Esophagus squamous epithelium (tissue), 5 donors: ENCODE results near the gene DNAJC4. TPM values are rescaled to one million over a fixed set of nuclear protein-coding genes. Genes with fewer than 3 reads are reported as not detected.

Source experiments
- DNase-seq: peaks from one replicate; lab custom pipeline; 2025; lab: John Stamatoyannopoulos, UW
- H3K27ac ChIP-seq, 4 donors: fragments of 200-600 bp; sonication (generic); one replicate each; pipeline ENCODE4 v1.5.1; 2016 to 2019; ENCODE audit warnings: mild to moderate bottlenecking in 1 of 4
- H3K27me3 ChIP-seq, 4 donors: fragments of 200-600 bp; sonication (generic); 1 replicate in 3 of 4; 2 replicates in 1 of 4; pipeline versions ENCODE4 v1.5.1 to v1.6.0; 2017 to 2021; ENCODE audit warnings: antibody characterized with exemption in 1 of 4
- H3K36me3 ChIP-seq, 3 donors: fragments of 200-600 bp; sonication (generic); one replicate each; pipeline ENCODE4 v1.5.1; 2016 to 2019
- H3K4me1 ChIP-seq, 3 donors: fragments of 200-600 bp; sonication (generic); one replicate each; pipeline ENCODE4 v1.5.1; 2017 to 2019
- H3K4me3 ChIP-seq, 4 donors: fragments of 200-600 bp; sonication (generic); 1 replicate in 3 of 4; 2 replicates in 1 of 4; pipeline ENCODE4 v1.5.1; 2016 to 2019; ENCODE audit warnings: mild to moderate bottlenecking in 2 of 4, moderate library complexity in 1 of 4
- H3K9me3 ChIP-seq, 3 donors: fragments of 200-600 bp; sonication (generic); one replicate each; pipeline ENCODE4 v1.5.1; 2016 to 2019
- POLR2A ChIP-seq, 4 donors: fragments of 450-650 bp; IDR thresholded peaks; one replicate each; pipeline ENCODE4 v1.6.1; 2017; ENCODE audit warnings: antibody characterized with exemption in 4 of 4, mild to moderate bottlenecking in 4 of 4, moderate library complexity in 3 of 4
- WGBS, 2 donors: methylation state at CpG; one replicate each; pipeline ENCODE4 v1.1.5; 2018; 5-methylcytosine and 5-hydroxymethylcytosine counted together
- intact Hi-C: fragments of 100-400 bp; cut with DNase I; formaldehyde crosslinking; loops from one replicate; pipeline ENCODE4 v1.15.0; 2022
- total RNA-seq, 4 donors: library from RNA; depleted of rRNA; stranded (reverse); fragments of >200 nt; gene quantifications; one replicate each; pipeline ENCODE4 v1.1.0, GENCODE V29; 2016
- TF ChIP-seq, protein P1 (sequence below), 6 experiments: fragments of 450-650 bp in 4 of 6; fragments of 200-600 bp in 2 of 6; sonication (generic) in 2 of 6; IDR thresholded peaks; one replicate each; pipeline ENCODE4 v1.5.1; 2016 to 2019; ENCODE audit warnings: antibody characterized with exemption in 6 of 6, mild to moderate bottlenecking in 4 of 6, moderate library complexity in 4 of 6
- donor health status: DM: yes; HTN: yes; CAD: no.

DNAJC4 gene
- total RNA-seq, 4 donors from 2014 or later: 8.9 to 27.1 (median 16.8) TPM

DNA sequence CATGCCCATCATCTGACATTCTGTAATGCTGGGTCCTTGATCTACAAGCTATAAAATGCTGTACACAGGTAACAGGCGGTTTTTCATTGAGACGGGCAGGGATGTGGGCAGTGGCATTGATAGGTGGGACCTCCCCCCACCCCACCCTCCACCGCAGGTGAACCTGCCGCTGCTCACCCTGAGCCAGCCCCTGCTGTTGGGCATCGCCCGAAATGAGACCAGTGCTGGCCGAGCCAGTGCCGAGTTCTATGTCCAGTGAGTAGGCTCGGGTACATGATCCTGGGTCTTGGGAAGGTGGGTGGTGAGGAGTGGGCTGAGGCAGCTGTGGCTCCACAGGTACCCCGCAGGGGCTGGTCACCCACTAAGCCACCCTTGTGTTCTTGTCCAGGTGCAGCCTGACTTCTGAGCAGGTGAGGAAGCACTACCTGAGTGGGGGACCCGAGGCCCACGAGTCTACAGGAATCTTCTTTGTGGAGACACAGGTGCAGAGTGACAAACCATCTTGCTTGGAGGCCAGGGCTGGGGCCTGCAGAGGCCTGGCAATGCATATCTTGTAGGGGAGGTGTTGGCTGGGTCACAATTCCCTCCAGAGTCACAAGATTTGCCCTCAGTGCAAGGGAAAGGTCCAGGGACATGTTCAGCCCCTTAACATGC, 1.1 kb upstream of the DNAJC4 start:
- intact Hi-C loops: no loop called here
- WGBS, 2 donors: 92 to 100% methylated on average over 1 to 2 of the region's 12 CpGs
- TF ChIP-seq, protein P1, sequence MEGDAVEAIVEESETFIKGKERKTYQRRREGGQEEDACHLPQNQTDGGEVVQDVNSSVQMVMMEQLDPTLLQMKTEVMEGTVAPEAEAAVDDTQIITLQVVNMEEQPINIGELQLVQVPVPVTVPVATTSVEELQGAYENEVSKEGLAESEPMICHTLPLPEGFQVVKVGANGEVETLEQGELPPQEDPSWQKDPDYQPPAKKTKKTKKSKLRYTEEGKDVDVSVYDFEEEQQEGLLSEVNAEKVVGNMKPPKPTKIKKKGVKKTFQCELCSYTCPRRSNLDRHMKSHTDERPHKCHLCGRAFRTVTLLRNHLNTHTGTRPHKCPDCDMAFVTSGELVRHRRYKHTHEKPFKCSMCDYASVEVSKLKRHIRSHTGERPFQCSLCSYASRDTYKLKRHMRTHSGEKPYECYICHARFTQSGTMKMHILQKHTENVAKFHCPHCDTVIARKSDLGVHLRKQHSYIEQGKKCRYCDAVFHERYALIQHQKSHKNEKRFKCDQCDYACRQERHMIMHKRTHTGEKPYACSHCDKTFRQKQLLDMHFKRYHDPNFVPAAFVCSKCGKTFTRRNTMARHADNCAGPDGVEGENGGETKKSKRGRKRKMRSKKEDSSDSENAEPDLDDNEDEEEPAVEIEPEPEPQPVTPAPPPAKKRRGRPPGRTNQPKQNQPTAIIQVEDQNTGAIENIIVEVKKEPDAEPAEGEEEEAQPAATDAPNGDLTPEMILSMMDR (IDR thresholded peaks at IDR 0.05): no peak
- no peak for TF ChIP-seq POLR2A (IDR thresholded peaks at IDR 0.05)
- no peaks in the 10 kb centered on the region for H3K27me3 ChIP-seq
- peaks cover 32 to 95% (median 52%) of the 10 kb centered on the region in 3 donors for H3K4me1 ChIP-seq
- peak overlapping the region; percentile 86 to 97 (median 94) for H3K27ac ChIP-seq
- no peak for DNase-seq
- peak overlapping the region in 1 of 4 donors; percentile 84 for H3K4me3 ChIP-seq
- H3K9me3 ChIP-seq: no peaks in the 10 kb centered on the region
- no peaks in the 10 kb centered on the region for H3K36me3 ChIP-seq

DNA sequence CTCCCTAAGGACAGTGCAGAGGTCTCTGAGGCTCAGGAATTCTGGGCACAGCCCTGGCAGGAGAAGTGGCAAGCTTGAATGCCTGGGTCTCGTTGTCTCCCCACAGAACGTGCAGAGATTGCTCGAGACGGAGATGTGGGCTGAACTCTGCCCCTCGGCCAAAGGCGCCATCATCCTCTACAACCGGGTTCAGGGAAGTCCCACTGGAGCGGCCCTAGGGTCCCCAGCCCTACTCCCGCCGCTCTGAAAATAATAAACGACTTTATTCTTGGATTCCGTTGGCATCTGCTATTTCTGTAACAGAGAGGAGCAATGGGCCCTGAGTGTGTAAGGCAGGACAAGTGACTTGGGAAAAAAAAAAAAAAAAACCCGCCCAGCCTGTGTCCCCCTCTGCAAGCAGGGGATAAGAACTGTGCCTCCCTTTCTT, 591 bp upstream of the DNAJC4 start:
- intact Hi-C loops: no loop called here
- H3K4me1 ChIP-seq: peaks cover 32 to 90% (median 51%) of the 10 kb centered on the region in 3 donors

DNA sequence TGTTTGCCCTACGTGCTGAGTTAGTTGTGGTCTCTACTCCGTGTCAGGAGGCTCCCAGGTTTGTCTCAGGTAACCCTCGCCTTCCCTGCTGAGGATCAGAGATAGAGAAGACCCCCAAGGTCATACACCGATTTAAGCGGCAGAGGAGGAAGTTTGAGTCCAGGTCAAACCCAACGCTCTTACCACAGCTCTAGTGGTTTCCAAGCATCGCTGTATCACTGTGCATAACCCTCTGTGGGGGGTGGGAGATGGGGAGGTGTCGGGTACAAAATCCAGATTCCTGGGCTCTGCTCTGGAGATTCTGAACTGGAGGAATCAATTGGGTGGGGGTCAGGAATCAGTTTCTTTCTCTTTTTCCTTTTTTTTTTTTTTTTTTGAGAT, 627 bp downstream of the DNAJC4 start:
- TF ChIP-seq POLR2A (IDR thresholded peaks at IDR 0.05): no peak
- TF ChIP-seq, protein P1 (IDR thresholded peaks at IDR 0.05): no peak
- DNase-seq: no peak

More for the DNA sequence above, 591 bp upstream of the DNAJC4 start:
- H3K9me3 ChIP-seq: no peaks in the 10 kb centered on the region
- DNase-seq: no peak
- no peaks in the 10 kb centered on the region for H3K36me3 ChIP-seq
- H3K27me3 ChIP-seq: no peaks in the 10 kb centered on the region
- whole genome bisulfite sequencing, 2 donors: 19 to 30% methylated on average over 5 to 11 of the region's 13 CpGs
- peak overlapping the region; percentile 55 to 88 (median 82) for H3K4me3 ChIP-seq
- H3K27ac ChIP-seq: peak overlapping the region; percentile 86 to 97 (median 94)
- no peak for TF ChIP-seq POLR2A (IDR thresholded peaks at IDR 0.05)

DNA sequence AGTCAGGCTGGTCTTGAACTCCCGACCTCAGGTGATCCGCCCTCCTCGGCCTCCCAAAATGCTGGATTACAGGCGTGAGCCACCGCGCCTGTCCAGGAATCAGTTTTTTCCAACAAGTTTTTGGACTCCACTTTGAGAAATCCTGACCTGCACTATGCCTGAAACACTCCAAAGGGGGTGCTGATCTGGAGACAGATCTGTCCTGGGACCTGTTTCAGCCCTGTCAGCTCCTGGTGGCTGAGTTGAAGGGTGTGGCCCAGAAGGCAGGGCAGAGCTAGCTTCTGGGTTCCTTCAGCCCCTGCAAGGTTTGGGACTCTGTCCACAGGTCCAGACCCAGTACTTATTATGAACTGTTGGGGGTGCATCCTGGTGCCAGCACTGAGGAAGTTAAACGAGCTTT, 1.2 kb downstream of the DNAJC4 start:
- 27 to 76% methylated on average over 1 to 6 of the region's 7 CpGs for WGBS, 2 donors
- H3K36me3 ChIP-seq: peaks cover 0 to 8% (median 0%) of the 10 kb centered on the region in 3 donors
- H3K4me1 ChIP-seq: peaks cover 37 to 93% (median 54%) of the 10 kb centered on the region in 3 donors
- no peaks in the 10 kb centered on the region for H3K27me3 ChIP-seq
- H3K9me3 ChIP-seq: no peaks in the 10 kb centered on the region
- no peak overlapping the region for H3K4me3 ChIP-seq
- peak overlapping the region in 3 of 4 donors; percentile 12 to 94 (median 94) for H3K27ac ChIP-seq
- TF ChIP-seq POLR2A (IDR thresholded peaks at IDR 0.05): no peak
- TF ChIP-seq, protein P1 (IDR thresholded peaks at IDR 0.05): no peak
- intact Hi-C loops: no loop called here
- no peak for DNase-seq

More for the DNA sequence above, 627 bp downstream of the DNAJC4 start:
- intact Hi-C loops: no loop called here
- Histone ChIP-seq H3K4me1 (peaks cover 36 to 90% (median 53%) of the 10 kb centered on the region in 3 donors), H3K9me3 (no peaks in the 10 kb centered on the region), H3K4me3 (peak overlapping the region; percentile 55 to 88 (median 82)), H3K27me3 (no peaks in the 10 kb centered on the region), H3K27ac (peak overlapping the region; percentile 86 to 97 (median 94)), H3K36me3 (peaks cover 0 to 2% (median 0%) of the 10 kb centered on the region in 3 donors)
- 6 to 8% methylated on average over 3 to 5 of the region's 8 CpGs for WGBS, 2 donors

DNA sequence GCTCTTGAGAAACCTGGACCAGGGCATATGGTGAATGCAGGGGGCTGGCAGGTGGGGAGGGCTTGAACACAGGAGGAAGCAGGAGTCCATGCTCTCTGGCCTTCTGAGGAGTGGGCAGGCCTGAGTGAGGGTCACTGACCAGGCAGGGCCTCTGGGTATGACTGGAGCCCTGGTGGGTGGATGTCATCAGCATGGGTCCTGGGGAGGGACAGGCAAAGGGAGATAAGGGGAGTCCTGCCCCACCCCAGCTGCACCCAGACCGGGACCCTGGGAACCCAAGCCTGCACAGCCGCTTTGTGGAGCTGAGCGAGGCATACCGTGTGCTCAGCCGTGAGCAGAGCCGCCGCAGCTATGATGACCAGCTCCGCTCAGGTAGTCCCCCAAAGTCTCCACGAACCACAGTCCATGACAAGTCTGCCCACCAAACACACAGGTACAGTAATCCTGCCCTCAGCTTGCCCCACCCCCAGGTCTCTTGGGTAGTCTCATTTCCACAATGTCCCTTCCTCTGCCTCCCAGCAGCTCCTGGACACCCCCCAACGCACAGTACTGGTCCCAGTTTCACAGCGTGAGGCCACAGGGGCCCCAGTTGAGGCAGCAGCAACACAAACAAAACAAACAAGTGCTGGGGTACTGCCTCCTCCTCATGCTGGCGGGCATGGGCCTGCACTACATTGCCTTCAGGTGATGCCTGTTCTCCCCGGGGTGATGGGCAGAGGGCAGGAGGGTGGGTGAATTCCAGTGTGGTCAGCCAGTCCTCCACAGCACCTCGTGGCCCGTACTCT, 2.0 kb downstream of the DNAJC4 start:
- Histone ChIP-seq H3K4me1 (peaks cover 33 to 93% (median 51%) of the 10 kb centered on the region in 3 donors), H3K4me3 (no peak overlapping the region), H3K27ac (no peak overlapping the region), H3K36me3 (peaks cover 0 to 15% (median 0%) of the 10 kb centered on the region in 3 donors), H3K27me3 (no peaks in the 10 kb centered on the region), H3K9me3 (no peaks in the 10 kb centered on the region)
- DNase-seq: no peak
- 75 to 82% methylated on average over 7 to 8 of the region's 15 CpGs for WGBS, 2 donors
- intact Hi-C loops: no loop called here
- TF ChIP-seq, protein P1 (IDR thresholded peaks at IDR 0.05): no peak
- TF ChIP-seq POLR2A (IDR thresholded peaks at IDR 0.05): no peak
